Liver (tissue), 9 donors: ENCODE results near the gene GLIS1. TPM values are rescaled to one million over a fixed set of nuclear protein-coding genes. Genes with fewer than 3 reads are reported as not detected.

ENCODE experiments used
- DNase-seq: peaks from one replicate; pipeline ENCODE4 v3.0.0-alpha.2; 2017; ENCODE audit warnings: low spot score
- H3K27ac ChIP-seq, 2 donors: one replicate each; pipeline ENCODE4 v1.7.0; 2013; ENCODE audit warnings: inconsistent platforms in 2 of 2, low read length in 2 of 2, control low read depth in 1 of 2, low read depth in 1 of 2, mild to moderate bottlenecking in 1 of 2
- H3K27me3 ChIP-seq, 4 donors: one replicate each; pipeline versions ENCODE4 v1.6.1 to v1.7.0; 2013; ENCODE audit warnings: low read length in 3 of 4, inconsistent platforms in 1 of 4, mild to moderate bottlenecking in 1 of 4, moderate library complexity in 1 of 4; ENCODE audit not compliant: control insufficient read depth in 4 of 4, insufficient read depth in 4 of 4
- H3K36me3 ChIP-seq, 4 donors: one replicate each; pipeline versions ENCODE4 v1.6.1 to v1.7.0; 2013; ENCODE audit warnings: low read length in 3 of 4, mild to moderate bottlenecking in 3 of 4, low read depth in 1 of 4, moderate library complexity in 1 of 4; ENCODE audit not compliant: control insufficient read depth in 4 of 4, insufficient read depth in 3 of 4
- H3K4me1 ChIP-seq, 4 donors: one replicate each; pipeline versions ENCODE4 v1.6.1 to v1.7.0; 2013; ENCODE audit warnings: low read length in 3 of 4, mild to moderate bottlenecking in 3 of 4, moderate library complexity in 1 of 4; ENCODE audit not compliant: control insufficient read depth in 4 of 4, insufficient read depth in 4 of 4
- H3K4me3 ChIP-seq, 3 donors: one replicate each; pipeline versions ENCODE4 v1.6.1 to v1.7.0; 2013; ENCODE audit warnings: low read length in 3 of 3, control low read depth in 1 of 3, low read depth in 1 of 3, mild to moderate bottlenecking in 1 of 3
- H3K9ac ChIP-seq, 2 donors: one replicate each; pipeline ENCODE4 v1.7.0; 2013; ENCODE audit warnings: low read length in 2 of 2, mild to moderate bottlenecking in 2 of 2, moderate library complexity in 2 of 2, control low read depth in 1 of 2, low read depth in 1 of 2
- H3K9me3 ChIP-seq, 4 donors: one replicate each; pipeline versions ENCODE4 v1.6.1 to v1.7.0; 2013; ENCODE audit warnings: low read length in 3 of 4; ENCODE audit not compliant: control insufficient read depth in 4 of 4
- CTCF ChIP-seq: fragments of 150-350 bp; IDR thresholded peaks from 2 replicates; pipeline ENCODE4 v1.5.1; 2017; ENCODE audit warnings: improper control_type of control experiment, low read depth, low read length; ENCODE audit not compliant: missing input control
- EGR1 ChIP-seq, 2 donors: IDR thresholded peaks; 2 replicates each; pipeline ENCODE4 v1.6.1; 2016 to 2018; ENCODE audit warnings: antibody characterized with exemption in 2 of 2, low read depth in 2 of 2
- FOXA1 ChIP-seq: IDR thresholded peaks from 2 replicates; pipeline ENCODE4 v1.6.1; 2016; ENCODE audit warnings: antibody characterized with exemption
- FOXA2 ChIP-seq: IDR thresholded peaks from 2 replicates; pipeline ENCODE4 v1.6.1; 2016; ENCODE audit warnings: antibody characterized with exemption
- GABPA ChIP-seq, 2 donors: IDR thresholded peaks in 1 of 2; conservative IDR thresholded peaks in 1 of 2; 2 replicates each; pipeline ENCODE4 v1.6.1; 2016; ENCODE audit warnings: antibody characterized with exemption in 2 of 2, mild to moderate bottlenecking in 1 of 2, moderate library complexity in 1 of 2
- HNF4A ChIP-seq, 2 donors: conservative IDR thresholded peaks; 2 replicates each; pipeline ENCODE4 v1.6.1; 2016; ENCODE audit warnings: antibody characterized with exemption in 2 of 2, mild to moderate bottlenecking in 2 of 2
- HNF4G ChIP-seq: IDR thresholded peaks from 2 replicates; pipeline ENCODE4 v1.6.1; 2016; ENCODE audit warnings: antibody characterized with exemption
- JUND ChIP-seq, 2 donors: IDR thresholded peaks; 2 replicates each; pipeline ENCODE4 v1.6.1; 2016; ENCODE audit warnings: antibody characterized with exemption in 2 of 2
- MAX ChIP-seq: IDR thresholded peaks from 2 replicates; pipeline ENCODE4 v1.6.1; 2016; ENCODE audit warnings: antibody characterized with exemption
- NR2F2 ChIP-seq: IDR thresholded peaks from 2 replicates; pipeline ENCODE4 v1.6.1; 2016; ENCODE audit warnings: antibody characterized with exemption
- RAD21 ChIP-seq, 2 donors: IDR thresholded peaks; 2 replicates each; pipeline ENCODE4 v1.6.1; 2016; ENCODE audit warnings: antibody characterized with exemption in 2 of 2, mild to moderate bottlenecking in 2 of 2
- RXRA ChIP-seq, 2 donors: IDR thresholded peaks; 2 replicates each; pipeline ENCODE4 v1.6.1; 2017 to 2018; ENCODE audit warnings: antibody characterized with exemption in 2 of 2, mild to moderate bottlenecking in 1 of 2
- SP1 ChIP-seq: IDR thresholded peaks from 2 replicates; pipeline ENCODE4 v1.6.1; 2018; ENCODE audit warnings: antibody characterized with exemption, mild to moderate bottlenecking
- TAF1 ChIP-seq: conservative IDR thresholded peaks from 2 replicates; pipeline ENCODE4 v1.6.1; 2016; ENCODE audit warnings: antibody characterized with exemption, mild to moderate bottlenecking
- YY1 ChIP-seq: IDR thresholded peaks from 2 replicates; pipeline ENCODE4 v1.6.1; 2016; ENCODE audit warnings: antibody characterized with exemption, mild to moderate bottlenecking
- ZBTB33 ChIP-seq: IDR thresholded peaks from 2 replicates; pipeline ENCODE4 v1.6.1; 2016; ENCODE audit warnings: antibody characterized with exemption
- WGBS: extraction: QIAGEN DNeasy Blood & Tissue Kit; methylation state at CpG from one replicate; pipeline ENCODE4 v1.1.7; 2013; 5-methylcytosine and 5-hydroxymethylcytosine counted together
- polyA plus RNA-seq, 2 donors: library from polyadenylated mRNA; stranded (reverse) in 1 of 2; unstranded in 1 of 2; fragments of 200-250 nt in 1 of 2; fragments of >200 nt in 1 of 2; fragmentation: Nextera tagmentation in 1 of 2; extraction: Ambion mirVana in 1 of 2; gene quantifications; one replicate each; pipeline versions ENCODE4 v1.2.1 to v1.2.3, GENCODE V29; 2013 to 2015
- total RNA-seq, 2 donors: library from RNA; depleted of rRNA; stranded (reverse); fragments of >200 nt; gene quantifications; one replicate each; pipeline ENCODE4 v1.2.3, GENCODE V29; 2014
- TF ChIP-seq, protein P1 (sequence below): IDR thresholded peaks from 2 replicates; pipeline ENCODE4 v1.6.1; 2016; ENCODE audit warnings: antibody characterized with exemption, mild to moderate bottlenecking
- TF ChIP-seq, protein P2 (sequence below): IDR thresholded peaks from 2 replicates; pipeline ENCODE4 v1.6.1; 2016; ENCODE audit warnings: antibody characterized with exemption
- donor health status: healthy.
- donor health status: healthy.
- donor health status: healthy.
- donor health status: healthy.
- donor health status: healthy.

GLIS1 gene
- total and polyA plus RNA-seq, 4 donors = under 0.01 to 0.05 TPM; not detected in 2

DNA sequence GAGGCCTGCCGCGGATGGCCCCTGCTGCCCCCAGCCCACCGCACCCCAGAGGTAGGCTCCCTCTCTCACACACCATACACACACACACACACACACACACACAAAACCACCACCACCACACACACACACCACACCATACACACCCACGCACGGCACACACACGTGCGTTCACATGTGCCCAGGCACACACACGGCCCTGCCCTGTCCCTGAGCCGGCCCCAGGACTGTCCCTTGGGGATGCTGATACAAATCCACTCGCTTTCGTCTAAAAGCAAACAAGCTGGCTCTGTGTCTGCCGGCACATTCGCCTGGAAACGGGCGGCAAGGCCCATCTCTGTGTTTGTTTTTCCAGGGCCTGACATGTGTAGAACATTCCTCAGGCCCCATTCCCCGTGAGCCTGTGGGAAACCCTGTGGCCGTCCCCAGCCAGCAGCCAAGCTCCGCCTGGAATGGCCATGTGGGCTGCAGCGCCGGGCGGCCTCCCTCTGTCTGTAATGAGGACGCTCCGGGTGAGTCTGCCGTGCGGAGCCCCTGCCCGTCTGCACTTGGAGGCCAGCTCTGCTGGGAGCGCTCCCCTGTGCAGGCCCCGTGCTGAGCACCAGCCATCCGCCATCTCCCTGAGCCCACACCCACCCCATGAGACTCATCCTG is 212.4 kb downstream of the GLIS1 start (continued):
- TF ChIP-seq, protein P1, sequence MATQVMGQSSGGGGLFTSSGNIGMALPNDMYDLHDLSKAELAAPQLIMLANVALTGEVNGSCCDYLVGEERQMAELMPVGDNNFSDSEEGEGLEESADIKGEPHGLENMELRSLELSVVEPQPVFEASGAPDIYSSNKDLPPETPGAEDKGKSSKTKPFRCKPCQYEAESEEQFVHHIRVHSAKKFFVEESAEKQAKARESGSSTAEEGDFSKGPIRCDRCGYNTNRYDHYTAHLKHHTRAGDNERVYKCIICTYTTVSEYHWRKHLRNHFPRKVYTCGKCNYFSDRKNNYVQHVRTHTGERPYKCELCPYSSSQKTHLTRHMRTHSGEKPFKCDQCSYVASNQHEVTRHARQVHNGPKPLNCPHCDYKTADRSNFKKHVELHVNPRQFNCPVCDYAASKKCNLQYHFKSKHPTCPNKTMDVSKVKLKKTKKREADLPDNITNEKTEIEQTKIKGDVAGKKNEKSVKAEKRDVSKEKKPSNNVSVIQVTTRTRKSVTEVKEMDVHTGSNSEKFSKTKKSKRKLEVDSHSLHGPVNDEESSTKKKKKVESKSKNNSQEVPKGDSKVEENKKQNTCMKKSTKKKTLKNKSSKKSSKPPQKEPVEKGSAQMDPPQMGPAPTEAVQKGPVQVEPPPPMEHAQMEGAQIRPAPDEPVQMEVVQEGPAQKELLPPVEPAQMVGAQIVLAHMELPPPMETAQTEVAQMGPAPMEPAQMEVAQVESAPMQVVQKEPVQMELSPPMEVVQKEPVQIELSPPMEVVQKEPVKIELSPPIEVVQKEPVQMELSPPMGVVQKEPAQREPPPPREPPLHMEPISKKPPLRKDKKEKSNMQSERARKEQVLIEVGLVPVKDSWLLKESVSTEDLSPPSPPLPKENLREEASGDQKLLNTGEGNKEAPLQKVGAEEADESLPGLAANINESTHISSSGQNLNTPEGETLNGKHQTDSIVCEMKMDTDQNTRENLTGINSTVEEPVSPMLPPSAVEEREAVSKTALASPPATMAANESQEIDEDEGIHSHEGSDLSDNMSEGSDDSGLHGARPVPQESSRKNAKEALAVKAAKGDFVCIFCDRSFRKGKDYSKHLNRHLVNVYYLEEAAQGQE = no peak
- TF ChIP-seq NR2F2 = no peak

DNA sequence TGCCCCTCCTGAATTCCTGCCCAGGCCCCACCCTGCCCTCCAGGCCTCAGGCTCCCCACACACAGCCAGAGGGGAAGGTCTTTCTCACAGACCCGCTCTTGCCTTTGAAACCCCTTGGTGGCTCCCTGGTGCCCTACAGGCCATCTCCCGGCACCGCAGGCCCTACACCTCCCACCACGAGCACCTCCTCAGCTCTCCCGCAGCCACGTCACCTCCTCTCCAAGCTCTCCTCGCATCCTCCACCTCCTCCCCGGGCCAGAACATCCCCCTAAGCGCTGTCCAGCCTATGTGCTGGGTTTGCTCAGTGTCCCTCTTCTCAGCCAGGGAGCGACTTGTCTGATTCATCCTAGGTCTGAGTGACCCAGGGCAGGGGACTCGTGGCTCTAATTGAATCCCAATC is 213.4 kb downstream of the GLIS1 start:
- no peak overlapping the region for H3K27ac ChIP-seq
- DNase-seq = no peak
- H3K9ac ChIP-seq = no peak overlapping the region
- WGBS = 69% methylated on average over 11 of the region's 11 CpGs
- no peaks in the 10 kb centered on the region for H3K9me3 ChIP-seq
- peaks cover 0 to 4% (median 0%) of the 10 kb centered on the region in 4 donors for H3K4me1 ChIP-seq
- H3K4me3 ChIP-seq = no peak overlapping the region
- no peak for TF ChIP-seq EGR1 (IDR thresholded peaks at IDR 0.05; ENCODE audit: low read depth in 2 of 2)
- TF ChIP-seq FOXA1 = no peak
- TF ChIP-seq RAD21 (IDR thresholded peaks at IDR 0.05) = no peak
- TF ChIP-seq NR2F2 = no peak
- no peak for TF ChIP-seq FOXA2
- TF ChIP-seq, protein P2, sequence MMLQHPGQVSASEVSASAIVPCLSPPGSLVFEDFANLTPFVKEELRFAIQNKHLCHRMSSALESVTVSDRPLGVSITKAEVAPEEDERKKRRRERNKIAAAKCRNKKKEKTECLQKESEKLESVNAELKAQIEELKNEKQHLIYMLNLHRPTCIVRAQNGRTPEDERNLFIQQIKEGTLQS = no peak
- no peak for TF ChIP-seq CTCF
- no peak for TF ChIP-seq RXRA (IDR thresholded peaks at IDR 0.05)
- TF ChIP-seq ZBTB33 = no peak
- no peak for TF ChIP-seq HNF4A (conservative IDR thresholded peaks at IDR 0.05)
- no peak for TF ChIP-seq JUND (IDR thresholded peaks at IDR 0.05)
- TF ChIP-seq GABPA (IDR thresholded peaks at IDR 0.05 in 1 of 2, conservative IDR thresholded peaks at IDR 0.05 in 1 of 2) = no peak
- no peak for TF ChIP-seq SP1
- TF ChIP-seq HNF4G = no peak
- no peak for TF ChIP-seq YY1
- TF ChIP-seq TAF1 = no peak
- TF ChIP-seq, protein P1 = no peak
- no peak for TF ChIP-seq MAX
- no peaks in the 10 kb centered on the region for H3K27me3 ChIP-seq
- no peaks in the 10 kb centered on the region for H3K36me3 ChIP-seq
